ENCODE measurements around the gene SPSB2. TPM values are rescaled to one million over a fixed set of nuclear protein-coding genes. Genes with fewer than 3 reads are reported as not detected.

Gene SPSB2
- total RNA-seq, 1 donor from 2014 or later, result 3.2 TPM

GRCh38 chr12:6834254-6834653 is 38.8 kb downstream of the SPSB2 start:
- peak overlapping the region; percentile 83 for H3K27ac ChIP-seq (replicated peaks)
- H3K36me3 ChIP-seq, result peaks cover 49% of the 10 kb centered on the region

GRCh38 chr12:6833189-6833890 is 39.8 kb downstream of the SPSB2 start:
- Histone ChIP-seq H3K27ac (replicated peaks) (peak overlapping the region; percentile 83), H3K27me3 (ENCODE audit: low read depth) (peaks cover 5% of the 10 kb centered on the region), H3K9me3 (replicated peaks) (no peaks in the 10 kb centered on the region), H3K4me3 (peak overlapping the region; percentile 64), H3K4me1 (peaks cover 40% of the 10 kb centered on the region), H3K36me3 (peaks cover 40% of the 10 kb centered on the region)
- no peak for TF ChIP-seq CTCF (IDR thresholded peaks at IDR 0.05; ENCODE audit: borderline replicate concordance)
- no peak for DNase-seq
- intact Hi-C loops (cut with micrococcal nuclease), result no loop called here

More at GRCh38 chr12:6834254-6834653, 38.8 kb downstream of the SPSB2 start:
- TF ChIP-seq CTCF (IDR thresholded peaks at IDR 0.05; ENCODE audit: borderline replicate concordance), result no peak
- Histone ChIP-seq H3K4me3 (peak overlapping the region; percentile 64), H3K27me3 (ENCODE audit: low read depth) (no peaks in the 10 kb centered on the region), H3K4me1 (peaks cover 30% of the 10 kb centered on the region), H3K9me3 (replicated peaks) (no peaks in the 10 kb centered on the region)
- no peak for DNase-seq
- intact Hi-C loops (cut with micrococcal nuclease), result no loop called here

- Histone ChIP-seq H3K4me3 (no peak overlapping the region), H3K36me3 (peaks cover 28% of the 10 kb centered on the region), H3K27me3 (ENCODE audit: low read depth) (peaks cover 5% of the 10 kb centered on the region), H3K27ac (replicated peaks) (peak overlapping the region; percentile 83), H3K9me3 (replicated peaks) (no peaks in the 10 kb centered on the region), H3K4me1 (peaks cover 50% of the 10 kb centered on the region)
- no peak for TF ChIP-seq CTCF (IDR thresholded peaks at IDR 0.05; ENCODE audit: borderline replicate concordance)
- no peak for DNase-seq
- intact Hi-C loops (cut with micrococcal nuclease), result no loop called here
Observed at GRCh38 chr12:6832125-6832524, 41.0 kb downstream of the SPSB2 start.

GRCh38 chr12:6831450-6831995 is 41.6 kb downstream of the SPSB2 start:
- TF ChIP-seq CTCF (IDR thresholded peaks at IDR 0.05; ENCODE audit: borderline replicate concordance), result no peak
- intact Hi-C loops (cut with micrococcal nuclease), result no loop called here
- no peak for DNase-seq
- Histone ChIP-seq H3K27me3 (ENCODE audit: low read depth) (peaks cover 5% of the 10 kb centered on the region), H3K27ac (replicated peaks) (peak overlapping the region; percentile 83), H3K4me3 (no peak overlapping the region), H3K36me3 (peaks cover 22% of the 10 kb centered on the region), H3K4me1 (peaks cover 55% of the 10 kb centered on the region), H3K9me3 (replicated peaks) (no peaks in the 10 kb centered on the region)

GRCh38 chr12:6830999-6831398 is 42.1 kb downstream of the SPSB2 start:
- H3K36me3 ChIP-seq, result peaks cover 19% of the 10 kb centered on the region
- H3K4me3 ChIP-seq, result no peak overlapping the region
- TF ChIP-seq CTCF (IDR thresholded peaks at IDR 0.05; ENCODE audit: borderline replicate concordance), result no peak
- intact Hi-C loops (cut with micrococcal nuclease), result no loop called here
- H3K4me1 ChIP-seq, result peaks cover 56% of the 10 kb centered on the region
- H3K9me3 ChIP-seq (replicated peaks), result no peaks in the 10 kb centered on the region
- H3K27me3 ChIP-seq (ENCODE audit: low read depth), result peaks cover 5% of the 10 kb centered on the region
- no peak for DNase-seq
- H3K27ac ChIP-seq (replicated peaks), result no peak overlapping the region
